ENCODE results near the gene IL22RA2.
"Not testable (repeated sequence)": the region's sequence is repeated elsewhere in the genome, so short reads cannot be mapped to it uniquely, and the experiment has no call there.

The IL22RA2 gene

DNA sequence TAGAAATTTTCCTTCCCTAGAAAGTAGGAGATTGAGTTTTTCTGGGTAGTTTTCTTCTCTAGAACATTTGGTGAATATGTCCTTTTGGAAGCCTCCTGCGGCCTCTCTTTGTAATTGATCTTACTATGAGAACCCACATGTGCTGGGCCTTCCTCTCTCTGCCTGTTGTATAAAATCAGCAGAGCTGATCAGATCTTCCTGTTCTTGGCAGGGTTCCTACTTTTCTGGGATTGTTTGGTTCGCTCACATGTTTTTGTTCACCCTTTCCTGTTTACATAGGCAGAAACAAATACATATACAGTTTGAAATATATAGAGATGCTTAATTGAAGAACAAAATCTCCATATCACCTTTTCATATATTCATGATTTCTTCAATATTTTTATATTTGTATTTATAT lies 57.8 kb downstream of the IL22RA2 start:
- Histone ChIP-seq H3K9me3 (ENCODE audit: control insufficient read depth, insufficient read depth, low read length) (peaks cover 7% of the 10 kb centered on the region), H3K4me1 (ENCODE audit: insufficient read depth, low read length) (no peaks in the 10 kb centered on the region), H3K36me3 (ENCODE audit: insufficient read depth, low read length) (no peaks in the 10 kb centered on the region), H3K9ac (ENCODE audit: low read depth, low read length) (no peak overlapping the region)

- H3K9me3 ChIP-seq (ENCODE audit: control insufficient read depth, insufficient read depth, low read length) = peaks cover 12% of the 10 kb centered on the region
- no peak overlapping the region for H3K9ac ChIP-seq (ENCODE audit: low read depth, low read length)
- no peaks in the 10 kb centered on the region for H3K4me1 ChIP-seq (ENCODE audit: insufficient read depth, low read length)
These were observed 61.4 kb downstream of the IL22RA2 start for GRCh38 chr6:137112067-137112355.

DNA sequence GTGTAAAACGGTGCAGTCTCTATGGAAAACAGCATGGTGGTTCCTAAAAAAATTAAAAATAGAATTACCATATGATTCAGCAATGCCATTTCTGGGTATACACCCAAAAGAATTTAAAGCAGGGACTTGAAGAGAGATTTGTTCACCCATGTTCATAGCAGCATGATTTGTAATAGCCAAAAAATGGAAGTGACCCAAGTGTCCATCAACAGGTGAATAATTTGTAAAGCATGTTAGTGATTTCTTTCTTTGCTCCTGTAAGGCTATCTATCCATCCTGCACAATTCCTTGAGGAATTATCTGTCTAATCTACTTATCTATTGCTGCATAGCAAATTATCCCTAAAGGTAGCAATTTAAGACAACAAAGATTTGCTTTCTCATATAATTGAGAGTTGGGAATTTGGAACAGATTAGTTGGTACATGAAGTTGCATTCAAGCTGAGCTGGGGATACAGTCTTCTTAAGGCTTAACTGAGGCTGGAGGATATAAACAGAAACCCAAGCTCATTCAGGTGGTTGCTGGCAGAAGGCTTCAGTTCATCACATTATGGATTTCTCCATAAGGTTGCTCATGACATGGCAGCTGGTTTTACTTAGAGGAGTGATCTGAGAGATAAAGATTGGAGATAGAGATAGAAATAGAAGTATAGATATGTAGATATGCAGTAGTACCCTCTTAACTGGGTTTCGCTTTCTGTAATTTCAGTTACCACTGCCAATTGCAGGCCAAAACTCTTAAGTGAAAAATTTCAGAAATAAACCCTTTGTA lies 62.0 kb downstream of the IL22RA2 start:
- no peaks in the 10 kb centered on the region for H3K36me3 ChIP-seq (ENCODE audit: insufficient read depth, low read length)
- H3K9me3 ChIP-seq (ENCODE audit: control insufficient read depth, insufficient read depth, low read length) = peaks cover 12% of the 10 kb centered on the region
- no peak overlapping the region for H3K9ac ChIP-seq (ENCODE audit: low read depth, low read length)
- no peaks in the 10 kb centered on the region for H3K4me1 ChIP-seq (ENCODE audit: insufficient read depth, low read length)

More at GRCh38 chr6:137112067-137112355, 61.4 kb downstream of the IL22RA2 start:
- no peaks in the 10 kb centered on the region for H3K36me3 ChIP-seq (ENCODE audit: insufficient read depth, low read length)

DNA sequence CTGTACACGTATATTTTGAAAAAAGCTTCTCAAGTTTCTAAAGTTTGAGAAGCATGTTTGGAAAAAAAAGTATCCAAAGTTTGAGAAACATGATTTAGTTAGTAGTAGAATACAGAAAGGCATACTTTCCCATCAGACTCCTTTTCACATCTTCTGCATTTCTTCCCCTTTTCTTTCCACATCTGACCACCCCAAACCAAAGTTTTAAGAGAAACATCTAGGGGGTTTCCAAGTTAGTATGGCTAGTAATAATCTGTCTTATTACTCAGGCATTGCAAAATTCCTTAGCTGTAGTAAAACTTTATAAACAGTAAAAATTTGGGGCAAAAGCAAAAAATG lies 65.7 kb downstream of the IL22RA2 start:
- H3K9ac ChIP-seq (ENCODE audit: low read depth, low read length) = no peak overlapping the region
- H3K9me3 ChIP-seq (ENCODE audit: control insufficient read depth, insufficient read depth, low read length) = peaks cover 14% of the 10 kb centered on the region
- H3K36me3 ChIP-seq (ENCODE audit: insufficient read depth, low read length) = no peaks in the 10 kb centered on the region
- H3K4me1 ChIP-seq (ENCODE audit: insufficient read depth, low read length) = no peaks in the 10 kb centered on the region

GRCh38 chr6:137107047-137107766 lies 66.2 kb downstream of the IL22RA2 start:
- H3K9me3 ChIP-seq (ENCODE audit: control insufficient read depth, insufficient read depth, low read length) = peaks cover 14% of the 10 kb centered on the region
- H3K36me3 ChIP-seq (ENCODE audit: insufficient read depth, low read length); H3K4me1 ChIP-seq (ENCODE audit: insufficient read depth, low read length); H3K9ac ChIP-seq (ENCODE audit: low read depth, low read length): not testable (repeated sequence)

DNA sequence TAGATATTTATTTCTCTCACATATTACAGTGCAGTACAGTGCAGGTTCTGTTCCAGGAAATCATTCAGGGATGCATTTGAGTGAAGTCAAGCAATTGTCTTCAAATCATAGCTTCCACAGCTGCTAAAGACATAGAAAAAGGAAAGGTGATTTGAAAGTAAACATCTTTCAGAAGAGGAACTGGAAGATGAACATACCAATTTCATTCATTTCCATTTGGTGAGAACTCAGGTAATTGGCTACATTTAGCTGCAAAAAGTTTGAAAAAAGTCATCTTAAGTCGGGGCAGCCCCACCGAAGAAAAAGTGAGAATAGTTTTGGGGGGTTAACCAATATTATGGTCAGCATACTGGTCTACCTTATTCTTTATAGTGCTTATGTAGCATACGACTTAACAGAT lies 67.3 kb downstream of the IL22RA2 start:
- Histone ChIP-seq H3K36me3 (ENCODE audit: insufficient read depth, low read length) (no peaks in the 10 kb centered on the region), H3K4me1 (ENCODE audit: insufficient read depth, low read length) (no peaks in the 10 kb centered on the region), H3K9ac (ENCODE audit: low read depth, low read length) (no peak overlapping the region), H3K9me3 (ENCODE audit: control insufficient read depth, insufficient read depth, low read length) (peaks cover 14% of the 10 kb centered on the region)

DNA sequence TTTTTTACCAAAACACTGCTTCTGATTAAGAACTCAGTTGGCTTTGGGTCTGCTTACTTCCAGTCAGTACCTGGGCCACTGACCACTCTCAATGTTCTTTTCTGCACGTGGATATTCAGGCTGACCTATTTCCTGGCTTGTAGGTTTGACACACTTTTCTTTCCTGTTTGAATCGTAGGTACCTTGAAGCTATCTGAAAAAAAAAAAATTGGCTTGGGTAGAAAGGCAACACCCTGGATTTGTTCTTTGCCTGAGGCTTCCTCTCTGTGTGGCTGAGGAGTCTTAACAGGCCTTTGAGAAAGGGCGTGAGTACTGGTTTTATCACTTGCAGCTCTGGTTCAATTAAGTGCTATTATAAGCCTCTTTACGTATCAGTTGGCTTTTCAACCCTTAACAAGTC lies 68.1 kb downstream of the IL22RA2 start:
- Histone ChIP-seq H3K9ac (ENCODE audit: low read depth, low read length) (no peak overlapping the region), H3K9me3 (ENCODE audit: control insufficient read depth, insufficient read depth, low read length) (peaks cover 14% of the 10 kb centered on the region), H3K36me3 (ENCODE audit: insufficient read depth, low read length) (no peaks in the 10 kb centered on the region), H3K4me1 (ENCODE audit: insufficient read depth, low read length) (no peaks in the 10 kb centered on the region)

GRCh38 chr6:137104926-137105325 lies 68.5 kb downstream of the IL22RA2 start:
- Histone ChIP-seq H3K36me3 (ENCODE audit: insufficient read depth, low read length) (no peaks in the 10 kb centered on the region), H3K4me1 (ENCODE audit: insufficient read depth, low read length) (no peaks in the 10 kb centered on the region), H3K9me3 (ENCODE audit: control insufficient read depth, insufficient read depth, low read length) (peaks cover 14% of the 10 kb centered on the region), H3K9ac (ENCODE audit: low read depth, low read length) (no peak overlapping the region)

- Histone ChIP-seq H3K9ac (ENCODE audit: low read depth, low read length) (no peak overlapping the region), H3K9me3 (ENCODE audit: control insufficient read depth, insufficient read depth, low read length) (peaks cover 10% of the 10 kb centered on the region; the same call in 1 of the 2 replicates), H3K4me1 (ENCODE audit: insufficient read depth, low read length) (no peaks in the 10 kb centered on the region)
These were observed 70.5 kb downstream of the IL22RA2 start for GRCh38 chr6:137102851-137103492.

GRCh38 chr6:137102050-137102848 lies 71.2 kb downstream of the IL22RA2 start:
- H3K9me3 ChIP-seq (ENCODE audit: control insufficient read depth, insufficient read depth, low read length) = peaks cover 3% of the 10 kb centered on the region; the same call in 1 of the 2 replicates
- H3K9ac ChIP-seq (ENCODE audit: low read depth, low read length) = no peak overlapping the region; the same call in 1 of the 2 replicates
- no peaks in the 10 kb centered on the region for H3K36me3 ChIP-seq (ENCODE audit: insufficient read depth, low read length)
- no peaks in the 10 kb centered on the region for H3K4me1 ChIP-seq (ENCODE audit: insufficient read depth, low read length)

More at GRCh38 chr6:137102851-137103492, 70.5 kb downstream of the IL22RA2 start:
- H3K36me3 ChIP-seq (ENCODE audit: insufficient read depth, low read length) = no peaks in the 10 kb centered on the region

DNA sequence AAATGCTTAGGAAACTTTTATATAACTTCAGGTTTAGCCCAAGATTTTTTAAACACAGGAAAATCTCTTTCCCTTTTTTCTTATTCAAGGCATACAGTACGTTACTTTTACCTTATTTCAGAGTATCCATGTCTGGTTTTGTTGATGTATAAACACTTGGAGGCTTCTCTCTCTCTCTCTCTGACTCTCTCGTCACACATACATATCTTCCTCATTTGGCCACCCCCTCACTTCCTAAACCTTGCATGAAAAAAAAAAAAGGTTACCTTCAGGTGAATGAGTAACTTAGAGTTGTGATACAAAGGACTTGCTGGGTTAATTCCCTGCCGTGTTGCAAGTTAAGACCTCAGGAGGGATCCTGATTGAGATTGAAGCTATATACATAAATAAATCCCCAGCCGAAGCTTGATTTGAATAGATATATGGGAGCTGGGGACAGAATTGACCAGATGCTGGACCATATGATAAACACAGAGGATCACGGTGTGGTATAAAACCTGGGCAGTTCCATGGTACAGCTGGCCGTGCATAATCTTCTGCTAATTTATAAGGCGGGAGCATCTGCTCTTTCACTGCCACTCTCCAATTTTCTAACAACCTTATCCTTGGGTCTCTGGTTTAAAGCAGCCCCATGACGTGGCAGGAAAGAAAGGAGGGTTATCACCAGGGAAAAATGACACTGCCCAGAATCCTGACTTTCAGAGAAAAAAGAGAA lies 73.6 kb downstream of the IL22RA2 start:
- H3K36me3 ChIP-seq (ENCODE audit: insufficient read depth, low read length) = no peaks in the 10 kb centered on the region
- H3K9me3 ChIP-seq (ENCODE audit: control insufficient read depth, insufficient read depth, low read length) = peaks cover 3% of the 10 kb centered on the region; the same call in 1 of the 2 replicates
- H3K4me1 ChIP-seq (ENCODE audit: insufficient read depth, low read length) = peaks cover 1% of the 10 kb centered on the region; the same call in 1 of the 2 replicates
- no peak overlapping the region for H3K9ac ChIP-seq (ENCODE audit: low read depth, low read length)

DNA sequence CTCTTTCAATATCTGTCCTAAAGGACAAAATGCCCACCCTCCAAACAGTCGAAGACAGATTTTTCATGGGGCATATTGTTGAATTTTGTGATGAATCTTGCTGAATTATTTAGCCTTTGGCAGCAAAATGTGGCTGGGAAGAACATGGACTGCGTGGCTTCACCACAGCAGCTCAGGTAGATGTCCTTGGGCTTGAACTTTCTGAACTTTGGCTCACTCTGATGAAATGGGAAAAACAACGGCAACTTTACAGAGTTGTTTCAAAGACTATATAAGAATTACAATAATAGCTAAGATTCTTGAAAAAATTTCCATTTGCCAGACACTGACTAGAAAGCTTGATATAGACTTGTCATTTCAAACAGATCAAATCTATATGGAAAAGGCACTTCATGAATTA lies 75.9 kb downstream of the IL22RA2 start:
- peaks cover 5% of the 10 kb centered on the region; the same call in 1 of the 2 replicates for H3K4me1 ChIP-seq (ENCODE audit: insufficient read depth, low read length)
- no peaks in the 10 kb centered on the region for H3K36me3 ChIP-seq (ENCODE audit: insufficient read depth, low read length)
- no peaks in the 10 kb centered on the region for H3K9me3 ChIP-seq (ENCODE audit: control insufficient read depth, insufficient read depth, low read length)
- H3K9ac ChIP-seq (ENCODE audit: low read depth, low read length) = no peak overlapping the region

DNA sequence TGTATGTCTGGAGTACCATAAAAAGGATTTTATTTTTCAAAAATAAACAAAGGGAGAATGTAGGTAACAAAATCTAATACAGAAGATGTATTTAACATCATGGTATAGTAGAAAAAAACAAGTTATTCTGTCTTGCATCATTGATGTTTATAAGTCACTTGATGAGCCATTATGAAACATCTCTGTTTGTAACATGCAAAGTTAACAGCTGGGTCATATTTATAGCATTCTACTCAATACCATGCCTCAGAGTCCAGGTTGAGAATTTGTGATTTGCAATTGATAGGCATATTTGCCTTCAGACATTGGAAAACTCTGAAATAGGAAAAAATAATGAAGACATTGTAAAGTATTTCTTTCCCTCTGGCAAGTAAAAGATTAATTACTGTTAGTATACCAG lies 76.4 kb downstream of the IL22RA2 start:
- H3K9me3 ChIP-seq (ENCODE audit: control insufficient read depth, insufficient read depth, low read length) = no peaks in the 10 kb centered on the region
- H3K9ac ChIP-seq (ENCODE audit: low read depth, low read length) = no peak overlapping the region
- no peaks in the 10 kb centered on the region for H3K36me3 ChIP-seq (ENCODE audit: insufficient read depth, low read length)
- peaks cover 5% of the 10 kb centered on the region; the same call in 1 of the 2 replicates for H3K4me1 ChIP-seq (ENCODE audit: insufficient read depth, low read length)

Measured in ES-I3 (cell line).